NCI-H446 treated with DMSO at 0.1 percent for 48 hours (cell line): Measurements from ENCODE around the gene OR2V2.
"Not testable (repeated sequence)": the region's sequence is repeated elsewhere in the genome, so short reads cannot be mapped to it uniquely, and the experiment has no call there.

Source experiments
- DNase-seq: peaks from one replicate; lab custom pipeline; 2025; lab: John Stamatoyannopoulos, UW

Gene OR2V2

DNA sequence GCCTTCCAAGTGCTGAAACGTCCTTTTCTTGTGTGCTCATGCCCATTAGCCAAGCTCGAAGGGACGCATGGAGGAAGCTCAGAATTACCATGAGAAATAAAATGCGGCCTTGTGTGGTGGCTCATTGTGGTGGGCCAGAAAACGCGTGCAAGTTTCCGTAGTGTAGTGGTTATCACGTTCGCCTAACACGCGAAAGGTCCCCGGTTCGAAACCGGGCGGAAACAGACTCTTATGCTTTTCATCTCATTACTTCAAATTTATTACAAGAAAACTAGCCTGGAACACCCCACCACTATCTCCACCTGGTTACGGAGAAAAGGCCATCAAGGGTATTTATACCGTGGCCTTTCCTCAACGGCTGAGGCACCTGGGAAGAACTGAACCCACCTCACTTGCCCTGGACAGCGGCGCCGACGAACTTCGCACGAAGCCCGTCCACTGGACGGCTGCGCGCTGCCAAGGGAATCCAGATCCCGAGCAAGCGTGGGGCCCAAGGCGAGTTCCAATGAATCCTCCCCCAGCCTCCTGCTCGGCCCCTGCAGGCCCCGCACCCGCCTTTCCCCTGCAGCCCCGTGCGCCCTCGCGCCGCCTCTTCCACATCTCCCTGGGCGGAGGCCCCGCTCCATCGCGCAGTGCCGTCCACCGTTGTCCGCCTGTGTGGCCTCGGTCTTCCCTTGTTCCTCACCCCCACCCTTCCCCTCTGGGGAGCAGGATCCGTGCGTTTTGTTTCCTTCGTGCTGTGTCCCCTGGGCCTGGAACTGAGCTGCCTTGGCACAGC is 22.3 kb downstream of the OR2V2 start:
- peak; percentile 41 for DNase-seq

DNA sequence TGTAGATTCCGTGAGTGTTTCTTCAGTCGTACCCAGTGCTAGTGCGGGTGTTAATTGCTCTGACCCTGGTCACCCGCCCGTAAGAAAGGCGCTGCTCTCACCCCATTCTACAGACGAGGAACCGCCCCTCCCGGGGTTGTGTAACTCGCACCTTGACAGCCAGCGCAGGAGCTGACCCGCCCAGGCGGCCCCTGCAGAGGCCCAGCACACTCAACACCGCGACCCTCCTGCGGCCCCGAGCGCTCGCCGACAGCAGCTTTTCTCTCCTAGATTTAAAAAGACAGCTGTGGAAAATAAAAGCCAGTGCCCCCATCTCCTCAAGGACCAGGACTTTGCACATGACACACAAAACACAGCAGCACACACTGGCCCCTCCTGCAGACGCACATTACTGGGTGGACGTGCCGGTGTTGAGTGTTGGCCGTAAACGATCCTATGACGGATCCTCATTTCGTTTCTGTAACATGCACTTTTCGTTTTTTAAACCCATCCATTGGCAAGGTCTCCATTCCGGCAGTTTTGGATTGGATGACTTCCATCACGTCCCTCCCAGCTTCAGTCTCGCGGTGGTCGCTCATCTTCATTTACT is 22.9 kb downstream of the OR2V2 start:
- no peak for DNase-seq

DNA sequence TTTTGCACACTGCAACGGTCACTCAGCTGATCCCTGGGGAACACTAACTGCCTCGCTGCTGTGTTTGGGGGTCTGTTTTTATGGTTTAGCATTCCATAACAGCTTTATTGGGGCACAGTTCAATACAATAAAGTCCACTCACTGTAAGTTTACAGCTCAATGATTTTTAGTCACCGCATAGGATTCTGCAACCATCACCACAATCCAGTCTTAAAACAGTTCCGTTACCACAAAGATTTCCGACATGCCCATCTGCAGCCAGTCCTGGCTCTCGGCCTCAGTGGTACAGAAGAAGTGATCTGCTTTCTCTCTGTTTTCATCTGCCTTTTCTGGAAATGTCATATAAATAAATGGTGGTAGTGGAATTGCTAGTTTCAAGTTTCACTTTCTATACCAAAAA is 23.6 kb downstream of the OR2V2 start:
- DNase-seq, result no peak

DNA sequence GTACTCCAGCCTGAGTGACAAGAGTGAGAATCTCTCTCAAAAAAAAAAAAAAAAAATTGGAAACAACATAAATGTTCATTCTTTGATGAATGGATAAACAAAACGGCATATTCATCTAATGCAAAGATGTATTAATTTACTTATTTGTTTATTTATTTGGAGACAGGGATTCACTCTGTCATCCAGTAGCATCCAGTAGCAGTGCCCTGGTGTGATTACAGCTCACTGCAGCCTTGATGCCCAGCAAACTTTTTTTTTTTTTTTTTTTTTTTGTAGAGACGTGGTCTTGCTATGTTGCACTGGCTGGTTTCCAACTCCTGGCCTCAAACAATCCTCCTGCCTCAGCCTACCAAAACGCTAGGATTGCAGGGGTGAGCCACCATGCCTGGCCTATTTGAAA is 24.4 kb downstream of the OR2V2 start:
- DNase-seq, result no peak

DNA sequence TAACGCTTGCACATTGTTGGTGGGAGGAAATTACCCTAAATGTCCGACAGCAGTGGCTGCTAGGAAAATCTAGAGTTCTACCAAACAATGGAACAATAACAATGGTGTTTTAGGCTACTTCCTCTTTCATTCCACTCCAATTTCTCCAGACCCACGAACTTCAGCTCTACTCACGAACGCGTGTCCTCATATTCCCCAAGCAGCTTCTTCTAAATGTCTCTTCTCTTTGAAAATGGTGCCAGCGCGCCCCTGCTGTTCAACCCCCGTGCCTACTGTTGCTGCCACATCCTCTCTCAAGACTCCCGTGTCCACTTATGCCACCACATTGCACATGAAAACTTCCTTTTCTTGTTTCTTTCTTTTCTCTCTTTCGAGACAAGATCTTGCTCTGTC is 25.6 kb downstream of the OR2V2 start:
- DNase-seq, result no peak

DNA sequence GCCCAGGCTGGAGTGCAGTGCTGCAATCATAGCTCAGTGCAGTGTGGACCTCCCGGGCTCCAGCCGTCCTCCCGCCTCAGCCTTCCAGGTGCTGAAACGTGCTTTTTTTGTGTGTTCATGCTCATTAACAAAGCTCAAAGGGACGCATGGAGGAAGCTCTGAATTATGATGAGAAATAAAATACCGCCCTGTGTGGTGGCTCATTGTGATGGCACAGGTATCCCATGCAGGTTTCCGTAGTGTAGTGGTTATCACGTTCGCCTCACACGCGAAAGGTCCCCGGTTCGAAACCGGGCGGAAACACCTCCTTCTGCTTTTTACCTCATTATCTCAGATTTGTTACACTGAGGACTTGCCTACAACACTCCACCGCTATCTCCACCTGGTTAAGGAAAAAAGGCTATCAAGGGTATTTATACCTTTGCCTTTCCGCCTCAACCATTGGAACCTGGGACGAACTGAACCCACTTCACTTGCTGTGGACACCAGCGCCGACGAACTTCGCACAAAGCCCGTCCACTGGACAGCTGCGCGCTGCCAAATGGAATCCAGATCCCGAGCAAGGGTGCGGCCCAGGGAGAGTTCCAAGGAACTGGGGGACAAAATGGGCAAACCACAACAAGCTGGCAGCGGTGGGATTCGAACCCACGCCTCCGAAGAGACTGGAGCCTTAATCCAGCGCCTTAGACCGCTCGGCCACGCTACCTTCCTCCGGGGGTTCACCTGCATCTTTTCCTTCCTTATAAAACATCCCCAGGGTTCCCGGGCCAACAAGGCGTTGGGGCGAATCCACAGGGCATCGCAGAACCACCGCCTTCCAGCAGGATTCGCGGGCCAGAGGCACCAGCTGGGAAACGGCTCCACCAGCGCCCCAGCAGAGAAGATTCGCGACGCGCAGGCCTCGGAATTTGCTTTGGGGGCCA is 26.3 kb downstream of the OR2V2 start:
- DNase-seq, result no peak

DNA sequence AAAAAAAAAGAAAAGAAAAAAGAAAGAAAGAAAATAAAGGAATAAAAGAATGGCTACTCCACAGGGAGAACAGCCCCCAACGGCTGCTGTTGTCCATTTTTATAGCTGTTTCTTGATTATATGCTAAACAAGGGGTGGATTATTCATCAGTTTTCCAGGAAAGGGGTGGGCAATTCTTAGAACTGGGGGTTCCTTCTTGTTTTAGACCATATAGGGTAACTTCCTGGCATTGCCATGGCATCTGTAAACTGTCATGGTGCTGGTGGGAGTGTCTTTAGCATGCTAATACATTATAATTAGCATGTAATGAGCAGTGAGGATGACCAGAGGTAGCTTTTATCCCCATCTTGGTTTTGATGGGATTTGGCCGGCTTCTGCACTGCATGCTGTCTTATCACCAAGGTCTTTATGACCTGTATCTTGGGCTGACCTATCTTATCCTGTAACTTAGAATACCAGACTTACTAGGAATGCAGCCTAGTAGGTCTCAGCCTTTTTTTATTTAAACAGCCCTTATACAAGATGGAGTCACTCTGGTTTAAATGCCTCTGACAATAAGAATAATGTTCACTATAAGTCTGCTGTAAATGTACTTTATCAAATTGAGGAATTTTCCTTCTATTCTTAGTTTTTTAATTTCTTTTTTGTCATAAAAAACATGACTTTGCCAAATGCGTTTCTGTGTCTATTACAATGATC is 29.0 kb downstream of the OR2V2 start:
- no peak for DNase-seq

DNA sequence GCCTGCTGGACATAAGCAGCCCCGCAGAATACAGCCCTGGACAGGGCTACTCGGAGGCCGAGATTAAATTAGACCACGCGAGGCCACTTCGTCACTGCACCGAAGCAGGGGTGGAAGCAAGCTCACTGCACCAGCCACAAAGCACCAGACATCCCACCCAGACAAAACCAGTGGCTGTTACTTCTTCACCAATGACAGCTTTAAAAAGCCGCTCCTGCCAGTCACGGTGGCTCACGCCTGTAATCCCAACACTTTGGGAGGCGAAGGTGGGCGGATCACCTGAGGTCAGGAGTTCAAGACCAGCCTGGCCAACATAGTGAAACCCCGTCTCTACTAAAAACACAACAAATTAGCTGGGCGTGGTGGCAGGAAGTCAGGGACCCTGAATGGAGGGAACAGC is 30.2 kb downstream of the OR2V2 start:
- not testable (repeated sequence) for DNase-seq

DNA sequence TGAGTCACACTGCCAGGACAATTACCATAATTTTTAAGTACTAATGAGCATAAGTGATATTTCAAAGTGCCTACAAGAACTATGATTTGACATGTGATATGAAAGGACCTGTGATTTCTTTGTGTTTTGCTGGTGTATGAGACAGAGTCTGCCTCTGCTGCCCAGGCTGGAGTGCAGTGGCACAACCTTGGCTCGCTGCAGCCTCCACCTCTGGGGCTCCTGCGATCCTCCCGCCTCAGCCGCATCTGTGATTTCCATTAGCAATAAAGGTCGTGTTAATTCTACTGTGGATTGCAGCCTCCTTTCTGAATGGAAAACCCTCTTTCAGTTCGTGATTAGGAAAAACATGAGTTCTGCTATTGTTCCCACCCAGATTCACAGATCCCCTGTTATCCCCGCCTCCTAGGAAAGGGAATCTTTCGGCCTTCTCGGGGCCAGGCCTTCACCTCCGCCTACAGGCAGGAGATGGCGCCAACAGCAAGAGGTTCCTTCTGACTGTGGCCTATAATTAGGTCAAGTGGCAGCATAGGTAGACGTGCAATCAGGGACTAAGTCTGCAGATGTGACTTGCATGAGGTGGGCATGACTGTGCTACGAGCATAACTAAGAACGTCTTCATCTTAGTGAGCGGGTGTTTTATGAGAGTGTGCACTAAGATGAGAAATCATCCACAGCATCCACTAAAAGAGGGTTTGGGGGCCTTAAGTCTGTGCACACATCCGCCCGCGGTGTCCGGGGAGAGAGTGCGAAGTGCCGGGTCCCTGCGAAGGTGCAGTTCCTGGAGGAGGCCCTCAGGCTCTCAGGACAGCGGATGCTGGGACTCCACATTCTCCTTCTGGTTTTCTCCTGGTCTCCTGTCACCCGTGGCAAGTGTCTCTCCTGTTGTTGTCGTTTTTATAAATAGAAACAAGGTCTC is 34.5 kb downstream of the OR2V2 start:
- no peak for DNase-seq

DNA sequence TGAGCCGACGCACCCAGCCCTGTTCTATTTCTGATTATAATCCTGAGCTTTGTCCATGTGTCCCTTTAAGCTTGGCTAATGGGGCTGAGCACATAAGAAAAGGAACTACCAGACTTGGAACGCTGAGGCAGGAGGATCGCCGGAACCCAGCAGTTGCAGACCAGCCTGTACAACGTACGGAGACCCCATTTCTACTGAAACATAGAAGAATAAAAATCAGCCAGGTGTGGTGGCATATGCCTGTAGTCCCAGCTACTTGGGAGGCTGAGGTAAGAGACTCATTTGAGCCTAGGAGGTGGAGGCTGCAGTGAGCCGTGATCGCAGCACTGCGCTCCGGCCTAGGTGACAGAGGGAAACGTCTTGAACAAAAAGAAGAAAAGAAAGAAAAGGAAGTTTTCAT is 35.3 kb downstream of the OR2V2 start:
- DNase-seq, result no peak

DNA sequence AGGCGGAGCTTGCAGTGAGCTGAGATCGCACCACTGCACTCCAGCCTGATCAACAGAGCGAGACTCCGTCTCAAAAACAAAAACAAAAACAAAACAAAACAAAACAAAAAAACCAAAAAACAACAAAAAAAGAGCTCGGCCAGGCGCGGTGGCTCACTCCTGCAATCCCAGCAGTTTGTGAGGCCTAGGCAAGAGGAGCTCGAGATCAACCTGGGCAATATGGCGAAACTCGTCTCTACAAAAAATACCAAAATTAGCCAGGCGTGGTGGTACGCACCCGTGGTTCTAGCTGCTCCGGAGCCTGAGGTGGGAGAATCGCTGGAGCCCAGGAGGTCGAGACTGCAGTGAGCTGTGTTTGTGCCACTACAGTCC is 37.4 kb downstream of the OR2V2 start:
- DNase-seq, result no peak

DNA sequence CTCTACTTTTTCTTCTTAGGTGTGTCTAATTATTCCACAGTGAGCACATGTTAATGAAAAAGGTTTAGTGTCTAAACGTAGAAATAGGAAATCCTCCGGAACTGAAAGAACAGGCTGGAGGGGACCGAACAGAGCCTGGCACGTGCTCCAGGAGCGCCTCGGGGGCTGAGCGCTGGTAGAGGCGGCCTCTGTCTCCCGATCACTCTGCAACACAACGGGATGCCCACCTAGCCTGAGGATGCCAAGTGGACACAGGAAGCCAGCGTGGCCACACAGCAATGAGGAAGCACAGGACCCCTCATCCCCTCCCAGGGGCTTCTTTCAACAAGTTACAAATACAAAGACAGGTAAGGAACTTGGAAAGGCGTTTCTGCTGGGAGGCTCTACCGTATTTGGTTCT is 38.2 kb downstream of the OR2V2 start:
- DNase-seq, result no peak

DNA sequence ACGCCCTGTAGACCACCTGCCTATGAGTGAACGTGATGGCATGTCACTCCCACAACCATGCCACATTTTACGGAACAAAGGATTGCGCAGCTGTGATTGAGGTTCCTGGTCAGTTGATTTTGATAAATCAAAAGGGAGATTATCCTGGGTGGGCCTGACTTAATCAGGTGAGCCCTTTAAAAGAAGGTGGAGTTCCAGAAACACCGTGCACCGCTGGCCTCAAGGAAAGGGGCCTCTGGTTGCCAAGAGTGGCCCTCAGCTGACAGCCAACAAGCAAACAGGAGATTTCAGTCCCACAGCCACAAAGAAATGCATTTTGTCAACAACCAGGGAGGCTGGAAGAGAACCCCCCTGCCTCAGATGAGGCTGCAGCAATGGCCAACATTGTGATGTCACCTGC is 38.6 kb downstream of the OR2V2 start:
- DNase-seq, result no peak

DNA sequence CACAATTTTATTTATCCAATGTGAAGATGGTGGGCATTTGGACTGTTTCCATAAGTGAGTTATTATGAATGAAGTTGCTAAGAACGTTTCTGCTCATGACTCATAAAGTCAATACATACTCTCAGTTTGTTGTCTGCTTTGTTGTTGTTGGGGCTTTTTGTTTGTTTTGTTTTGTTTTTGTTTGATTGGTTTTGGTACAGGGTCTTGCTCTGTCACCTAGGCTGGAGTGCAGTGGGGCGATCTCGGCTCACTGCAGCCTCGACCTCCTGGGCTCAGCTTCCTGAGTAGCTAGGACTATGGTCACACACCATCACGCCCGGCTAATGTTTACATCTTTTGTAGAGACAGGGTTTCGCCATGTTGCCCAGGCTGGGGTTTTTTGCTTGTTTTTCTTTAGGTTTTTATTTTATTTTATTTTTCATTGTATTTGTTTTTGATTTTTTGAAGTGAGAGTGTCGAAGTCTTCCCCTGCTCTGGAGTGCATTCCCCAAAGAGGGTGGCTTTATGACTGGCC is 39.7 kb downstream of the OR2V2 start:
- no peak for DNase-seq

DNA sequence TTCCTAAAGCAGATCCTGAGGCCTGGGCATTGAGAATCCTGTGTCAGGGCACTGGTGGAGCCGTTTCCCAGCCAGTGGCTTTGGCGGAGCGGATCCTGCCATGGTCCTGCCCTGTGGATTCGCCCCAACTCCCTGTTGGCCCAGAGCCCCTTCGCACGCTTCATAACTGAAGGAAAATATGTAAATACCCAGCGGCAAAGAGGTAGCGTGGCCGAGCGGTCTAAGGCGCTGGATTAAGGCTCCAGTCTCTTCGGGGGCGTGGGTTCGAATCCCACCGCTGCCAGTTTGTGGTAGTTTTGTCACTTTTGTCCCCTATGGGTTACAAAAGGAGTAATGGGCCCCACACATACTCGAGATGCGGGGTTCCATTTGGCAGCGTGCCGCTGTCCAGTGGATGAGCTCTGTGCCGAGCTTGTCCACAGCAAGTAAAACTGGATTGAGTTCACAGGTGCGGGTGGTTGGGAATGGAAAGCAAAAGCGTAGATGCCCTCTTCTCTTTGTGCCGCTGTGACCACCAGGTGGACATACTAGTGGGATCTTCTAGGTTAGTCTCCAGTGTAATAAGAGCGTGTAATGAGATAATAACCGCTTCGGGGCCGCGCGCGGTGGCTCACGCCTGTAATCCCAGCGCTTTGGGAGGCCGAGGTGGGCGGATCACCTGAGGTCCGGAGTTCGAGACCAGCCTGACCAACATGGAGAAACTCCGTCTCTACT is 40.3 kb downstream of the OR2V2 start:
- DNase-seq, result no peak

DNA sequence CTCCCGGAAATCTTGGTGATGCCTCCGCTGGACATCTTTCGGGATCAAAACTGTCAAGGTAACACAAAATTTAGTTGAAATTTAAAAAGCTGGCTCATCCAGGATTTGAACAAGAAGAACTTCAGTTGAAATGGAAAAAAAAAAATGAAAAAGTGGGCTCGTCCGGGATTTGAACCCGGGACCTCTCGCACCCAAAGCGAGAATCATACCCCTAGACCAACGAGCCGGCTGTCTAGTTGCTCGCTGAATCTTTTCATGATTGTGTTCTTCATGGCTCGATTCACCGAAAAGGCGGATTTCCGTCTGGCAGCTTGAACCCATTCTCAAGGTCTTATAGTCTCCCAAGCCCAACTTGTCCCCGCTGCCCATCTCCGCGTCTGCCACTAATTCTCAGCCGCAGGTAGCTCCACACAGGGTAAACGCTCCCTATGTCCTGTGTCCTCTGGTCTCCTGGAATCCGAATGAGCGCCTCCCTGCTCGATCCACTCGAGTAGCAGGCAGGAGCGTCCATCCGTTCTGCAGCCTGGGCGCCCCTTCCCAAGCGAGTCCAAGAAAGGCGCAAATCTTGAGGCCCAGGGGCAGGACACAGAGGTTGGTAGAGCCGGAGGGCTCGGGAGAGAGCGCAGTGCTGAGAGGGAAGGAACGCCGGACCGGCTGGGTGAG is 41.4 kb downstream of the OR2V2 start:
- no peak for DNase-seq

DNA sequence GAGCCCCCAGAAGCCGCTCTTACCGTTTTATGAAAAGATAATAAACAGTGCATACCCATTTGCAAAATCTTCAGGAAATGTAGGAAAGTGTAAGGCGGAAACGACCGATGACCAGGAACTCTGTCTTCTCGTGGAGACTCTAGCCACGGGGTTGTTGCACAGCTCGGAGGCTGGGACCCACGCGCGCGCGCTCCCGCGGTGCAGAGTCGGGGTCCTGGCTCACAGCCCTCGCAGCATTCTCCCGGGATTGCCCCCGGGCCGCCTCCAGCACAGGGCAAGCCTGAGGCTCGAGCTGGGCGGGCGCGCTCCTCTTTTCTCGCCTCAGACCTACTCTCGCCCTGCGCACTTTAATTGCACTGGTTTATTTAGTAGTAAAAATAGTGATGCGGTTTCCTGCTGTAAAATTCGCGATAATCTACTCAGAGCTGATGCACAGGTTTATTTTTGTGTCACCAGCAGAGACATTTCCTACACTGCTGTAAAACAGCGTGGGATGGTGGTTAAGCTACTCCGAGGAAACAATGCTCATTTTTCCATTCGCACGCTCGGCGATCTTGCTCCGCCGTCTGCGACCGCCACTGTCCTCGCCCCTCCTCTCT is 42.1 kb downstream of the OR2V2 start:
- no peak for DNase-seq

DNA sequence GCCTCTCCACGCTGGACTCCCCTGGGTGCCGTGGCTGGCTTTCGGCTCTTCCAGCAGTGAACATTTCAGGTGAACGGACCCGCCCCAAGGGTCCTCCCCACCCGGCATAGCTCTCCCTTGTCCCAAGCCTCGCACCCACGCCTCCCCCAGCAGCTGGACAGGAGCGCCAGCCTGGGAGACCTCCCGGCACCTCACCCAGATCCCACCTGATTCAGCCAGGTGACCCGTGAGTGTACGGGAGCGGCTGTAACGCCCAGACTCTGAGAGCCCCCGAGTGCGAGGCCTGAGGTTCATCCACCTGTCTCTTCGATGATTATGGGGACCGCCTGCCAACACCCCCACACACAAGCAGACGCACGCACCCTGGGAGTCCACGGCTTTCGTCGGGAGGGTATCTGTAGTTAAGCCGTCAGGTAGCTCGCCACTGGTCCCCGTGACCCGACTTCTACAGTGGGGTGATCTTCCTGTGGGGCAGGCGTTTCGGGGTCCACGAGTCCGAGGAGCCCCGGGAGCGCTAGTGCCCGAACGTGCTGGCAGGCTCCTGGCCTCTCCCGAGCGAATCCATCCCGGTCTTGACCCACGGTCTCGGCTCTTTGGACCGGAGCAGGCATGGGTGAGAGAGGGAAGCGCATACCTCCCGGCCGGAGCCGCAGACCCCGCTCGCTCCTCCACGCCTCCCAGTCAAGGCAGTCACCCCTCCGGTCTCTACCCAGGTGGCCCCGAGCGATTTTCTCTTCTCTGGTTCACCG is 42.8 kb downstream of the OR2V2 start:
- DNase-seq, result no peak
